Testis (tissue), 2 donors: Measurements from ENCODE around the gene DCDC2.

Experiments
- POLR2A ChIP-seq: fragments of 450-650 bp; IDR thresholded peaks from one replicate; pipeline ENCODE4 v1.6.1; 2017; ENCODE audit warnings: antibody characterized with exemption, mild to moderate bottlenecking, moderate library complexity
- TF ChIP-seq, protein P1 (sequence below), 3 experiments: fragments of 450-650 bp in 2 of 3; fragments of 200-600 bp in 1 of 3; sonication (generic) in 1 of 3; IDR thresholded peaks; one replicate each; pipeline ENCODE4 v1.5.1; 2016 to 2019; ENCODE audit warnings: antibody characterized with exemption in 3 of 3, mild to moderate bottlenecking in 2 of 3, moderate library complexity in 1 of 3

DNA sequence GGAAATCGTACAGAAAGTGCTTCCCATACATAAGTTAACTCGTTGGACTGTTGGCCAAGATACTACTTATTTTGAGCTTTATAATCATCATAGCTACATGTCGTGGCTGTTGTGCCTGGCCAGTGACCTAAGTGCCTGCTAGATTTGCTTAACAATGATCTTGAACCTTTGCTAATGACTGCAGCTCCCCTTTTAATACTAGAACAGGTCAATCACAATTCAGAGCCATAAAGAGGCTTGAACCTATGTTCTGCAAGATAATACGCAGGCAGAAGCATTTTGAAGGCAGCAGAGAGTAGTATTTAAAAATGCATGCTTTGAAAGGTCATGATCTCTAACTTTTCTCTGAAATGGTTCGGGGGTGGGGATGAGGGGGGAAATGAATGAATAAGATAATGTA, 47.4 kb upstream of the DCDC2 start:
- TF ChIP-seq, protein P1, sequence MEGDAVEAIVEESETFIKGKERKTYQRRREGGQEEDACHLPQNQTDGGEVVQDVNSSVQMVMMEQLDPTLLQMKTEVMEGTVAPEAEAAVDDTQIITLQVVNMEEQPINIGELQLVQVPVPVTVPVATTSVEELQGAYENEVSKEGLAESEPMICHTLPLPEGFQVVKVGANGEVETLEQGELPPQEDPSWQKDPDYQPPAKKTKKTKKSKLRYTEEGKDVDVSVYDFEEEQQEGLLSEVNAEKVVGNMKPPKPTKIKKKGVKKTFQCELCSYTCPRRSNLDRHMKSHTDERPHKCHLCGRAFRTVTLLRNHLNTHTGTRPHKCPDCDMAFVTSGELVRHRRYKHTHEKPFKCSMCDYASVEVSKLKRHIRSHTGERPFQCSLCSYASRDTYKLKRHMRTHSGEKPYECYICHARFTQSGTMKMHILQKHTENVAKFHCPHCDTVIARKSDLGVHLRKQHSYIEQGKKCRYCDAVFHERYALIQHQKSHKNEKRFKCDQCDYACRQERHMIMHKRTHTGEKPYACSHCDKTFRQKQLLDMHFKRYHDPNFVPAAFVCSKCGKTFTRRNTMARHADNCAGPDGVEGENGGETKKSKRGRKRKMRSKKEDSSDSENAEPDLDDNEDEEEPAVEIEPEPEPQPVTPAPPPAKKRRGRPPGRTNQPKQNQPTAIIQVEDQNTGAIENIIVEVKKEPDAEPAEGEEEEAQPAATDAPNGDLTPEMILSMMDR (IDR thresholded peaks at IDR 0.05) = no peak
- TF ChIP-seq POLR2A = no peak
